SU-DHL-6 (cell line): ENCODE data around the gene PPP2R5C.

Experiments
- CTCF ChIP-seq: fragments of 200-600 bp; sonication (generic); IDR thresholded peaks from one replicate; pipeline ENCODE4 v1.5.1; 2017; ENCODE audit warnings: antibody characterized with exemption, mild to moderate bottlenecking, low read length, moderate library complexity; ENCODE audit not compliant: insufficient read depth, poor library complexity, severe bottlenecking
- EZH2phosphoT487 ChIP-seq: fragments of 200-600 bp; sonication (generic), shearing (Covaris generic); conservative IDR thresholded peaks from 2 replicates; pipeline ENCODE4 v1.6.1; 2018; ENCODE audit warnings: mild to moderate bottlenecking, antibody characterized with exemption, low read length, moderate library complexity, mixed read lengths

GRCh38 chr14:101731187-101732080 lies 30.1 kb upstream of the PPP2R5C start:
- TF ChIP-seq CTCF (no peak), EZH2phosphoT487 (no peak)
